22Rv1 (cell line): ENCODE measurements around the gene AFF1.
"Not testable (repeated sequence)": the region's sequence is repeated elsewhere in the genome, so short reads cannot be mapped to it uniquely, and the experiment has no call there.

Source experiments
- H3K27ac ChIP-seq: fragments of 450-650 bp; 2 replicates; pipeline ENCODE4 v1.5.1; 2017
- ZFX ChIP-seq: fragments of 450-650 bp; IDR thresholded peaks from 2 replicates; pipeline ENCODE4 v1.6.1; 2017; ENCODE audit warnings: antibody characterized with exemption, borderline replicate concordance
- TF ChIP-seq, protein P1 (sequence below): fragments of 450-650 bp; IDR thresholded peaks from 2 replicates; pipeline ENCODE4 v1.5.1; 2017; ENCODE audit warnings: mild to moderate bottlenecking

Gene AFF1

DNA sequence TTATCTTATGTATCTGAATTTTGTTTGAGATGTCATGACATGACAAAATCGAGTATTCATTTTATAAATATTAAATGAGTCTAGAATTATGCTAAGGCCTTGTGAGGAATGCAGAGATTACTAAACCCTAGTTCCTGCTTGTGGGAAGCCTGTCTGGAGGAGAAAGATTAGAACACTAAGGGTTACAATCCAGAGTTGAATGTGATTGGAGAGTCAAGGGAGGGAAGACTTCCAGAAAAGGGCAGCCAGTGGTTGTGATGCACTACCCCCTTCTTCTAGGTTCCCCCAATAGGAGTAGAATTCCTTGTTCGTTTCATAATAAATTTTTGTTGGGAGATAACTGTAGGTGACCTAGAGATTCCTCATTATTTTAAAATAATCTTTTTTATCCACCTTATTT lies 141.1 kb downstream of the AFF1 start:
- TF ChIP-seq, protein P1, sequence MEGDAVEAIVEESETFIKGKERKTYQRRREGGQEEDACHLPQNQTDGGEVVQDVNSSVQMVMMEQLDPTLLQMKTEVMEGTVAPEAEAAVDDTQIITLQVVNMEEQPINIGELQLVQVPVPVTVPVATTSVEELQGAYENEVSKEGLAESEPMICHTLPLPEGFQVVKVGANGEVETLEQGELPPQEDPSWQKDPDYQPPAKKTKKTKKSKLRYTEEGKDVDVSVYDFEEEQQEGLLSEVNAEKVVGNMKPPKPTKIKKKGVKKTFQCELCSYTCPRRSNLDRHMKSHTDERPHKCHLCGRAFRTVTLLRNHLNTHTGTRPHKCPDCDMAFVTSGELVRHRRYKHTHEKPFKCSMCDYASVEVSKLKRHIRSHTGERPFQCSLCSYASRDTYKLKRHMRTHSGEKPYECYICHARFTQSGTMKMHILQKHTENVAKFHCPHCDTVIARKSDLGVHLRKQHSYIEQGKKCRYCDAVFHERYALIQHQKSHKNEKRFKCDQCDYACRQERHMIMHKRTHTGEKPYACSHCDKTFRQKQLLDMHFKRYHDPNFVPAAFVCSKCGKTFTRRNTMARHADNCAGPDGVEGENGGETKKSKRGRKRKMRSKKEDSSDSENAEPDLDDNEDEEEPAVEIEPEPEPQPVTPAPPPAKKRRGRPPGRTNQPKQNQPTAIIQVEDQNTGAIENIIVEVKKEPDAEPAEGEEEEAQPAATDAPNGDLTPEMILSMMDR: no peak
- TF ChIP-seq ZFX: no peak
- H3K27ac ChIP-seq: no peak overlapping the region

DNA sequence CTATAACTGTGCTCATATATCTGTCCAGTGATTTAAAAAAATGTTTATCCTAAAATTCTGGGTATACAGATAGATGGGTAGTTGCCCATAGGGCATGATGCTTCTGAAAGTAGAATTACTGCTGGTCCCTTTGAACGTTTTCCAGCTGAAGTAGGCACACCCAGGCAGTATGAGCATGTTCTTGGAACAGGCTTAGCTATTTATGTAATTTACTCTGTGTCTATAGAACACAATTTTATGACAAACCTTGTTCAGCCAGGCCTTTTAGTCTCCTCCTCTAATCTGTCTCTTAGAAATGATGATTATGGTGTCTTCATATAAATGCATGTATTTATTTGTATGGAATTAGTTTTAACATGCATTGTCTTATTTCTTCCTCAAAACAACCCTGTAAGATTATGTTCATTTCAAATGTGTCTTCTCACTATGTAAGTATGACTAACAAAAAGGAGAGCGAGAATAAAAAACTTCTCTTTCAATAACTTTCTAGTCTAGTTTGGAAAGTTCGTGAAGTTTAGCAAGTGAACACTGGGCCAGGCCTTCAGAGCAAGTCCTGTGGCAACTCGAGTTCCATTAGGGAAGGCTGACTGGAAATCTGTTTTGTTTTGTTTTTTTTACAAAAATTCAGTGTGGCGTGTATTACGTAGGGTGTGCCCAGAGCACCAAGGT lies 142.0 kb downstream of the AFF1 start:
- H3K27ac ChIP-seq: no peak overlapping the region
- TF ChIP-seq, protein P1: no peak
- no peak for TF ChIP-seq ZFX

DNA sequence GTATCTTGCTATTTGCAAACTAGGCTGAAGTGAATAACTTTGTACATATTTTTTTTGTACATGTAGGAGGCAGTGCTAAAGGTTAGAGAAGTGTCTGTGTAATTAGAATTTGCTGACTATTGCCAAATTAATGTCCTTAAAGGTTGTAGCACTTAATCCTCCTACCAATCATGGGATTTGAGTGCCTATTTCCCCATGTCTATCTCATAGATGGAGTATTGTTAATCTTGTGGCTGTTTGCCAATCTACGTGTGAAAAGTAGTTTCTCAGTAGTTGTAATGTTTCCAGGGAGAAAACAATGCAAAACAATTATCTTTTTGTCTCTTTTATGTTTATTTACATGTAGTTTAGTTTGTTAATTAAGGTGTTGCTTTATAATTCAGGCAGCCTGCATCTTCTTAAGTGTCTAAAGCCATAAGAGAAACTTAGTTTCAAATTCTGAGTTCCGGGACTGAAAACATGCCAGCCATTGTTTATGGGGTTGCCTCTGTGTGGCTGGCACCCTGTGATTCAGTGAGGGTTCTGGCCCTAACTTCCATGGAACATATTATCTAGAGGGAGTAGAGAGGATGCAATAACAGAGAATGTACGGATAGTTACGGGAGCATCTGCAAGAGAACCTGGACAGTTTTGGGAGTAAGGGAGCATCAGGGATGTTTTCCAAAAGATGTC lies 143.2 kb downstream of the AFF1 start:
- no peak overlapping the region for H3K27ac ChIP-seq
- no peak for TF ChIP-seq ZFX
- TF ChIP-seq, protein P1: no peak

DNA sequence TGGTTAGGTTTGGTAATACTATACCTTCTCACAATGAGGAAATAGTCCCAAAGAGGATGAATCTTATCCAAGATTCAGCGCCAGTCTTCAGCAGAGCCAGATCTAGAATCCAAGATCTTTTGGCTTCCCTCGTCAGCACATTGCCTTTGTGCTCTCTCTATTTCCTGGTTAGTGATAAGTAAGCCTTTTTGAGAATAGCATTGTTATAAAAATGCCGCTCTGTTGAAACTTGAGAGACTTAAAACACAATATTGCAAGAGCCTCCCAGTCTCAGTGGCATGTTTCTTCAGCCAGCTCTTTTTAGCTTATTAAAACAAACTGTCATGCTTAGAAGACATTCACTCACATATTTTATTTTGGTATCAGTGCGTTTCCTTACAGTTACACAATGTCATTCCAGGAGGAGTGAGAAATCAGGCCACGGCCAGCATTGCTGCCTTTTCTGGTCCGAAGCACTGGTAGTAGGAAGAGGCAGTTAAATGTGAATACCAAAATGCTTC lies 144.2 kb downstream of the AFF1 start:
- H3K27ac ChIP-seq: no peak overlapping the region
- TF ChIP-seq ZFX: no peak
- TF ChIP-seq, protein P1: no peak

DNA sequence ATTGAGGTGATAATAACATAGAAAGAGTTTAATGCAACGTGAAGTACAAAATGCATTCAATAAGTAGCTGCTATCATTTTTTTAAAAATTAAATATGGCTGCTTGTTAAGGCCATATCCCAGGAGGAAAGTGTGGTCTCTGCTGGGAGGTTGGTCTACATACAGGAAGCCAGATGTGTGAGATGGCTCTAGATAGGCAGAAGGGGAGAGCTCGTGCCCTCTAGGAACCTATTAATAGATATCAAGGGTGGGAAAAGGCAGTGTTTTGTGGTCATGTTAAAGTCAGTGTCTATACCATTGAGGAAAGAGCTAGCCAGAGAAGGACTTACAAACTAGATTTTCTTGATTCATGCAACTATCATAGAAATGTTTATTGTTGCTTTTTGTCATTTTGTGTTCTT lies 145.2 kb downstream of the AFF1 start:
- no peak overlapping the region for H3K27ac ChIP-seq

DNA sequence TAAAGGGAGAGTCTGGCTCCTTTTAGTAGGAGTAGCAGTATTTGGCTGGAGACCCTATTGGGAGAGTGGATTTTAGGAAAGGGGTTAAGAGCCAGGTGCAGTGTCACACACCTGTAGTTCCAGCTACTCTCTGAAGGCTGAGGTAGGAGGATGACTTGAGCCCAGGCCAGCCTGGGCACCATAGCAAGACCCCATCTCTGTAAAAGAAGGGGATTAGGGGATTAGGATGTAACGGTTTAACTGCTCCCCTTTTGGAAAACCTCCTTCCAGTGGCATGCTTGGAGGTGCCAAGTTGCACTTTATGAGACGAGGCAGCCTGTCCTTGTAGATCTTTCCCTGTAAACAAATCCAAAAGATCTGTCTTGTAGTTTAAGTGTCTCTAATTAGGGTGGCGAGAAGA lies 145.7 kb downstream of the AFF1 start:
- TF ChIP-seq, protein P1: no peak
- no peak for TF ChIP-seq ZFX

More for the DNA sequence above, 145.2 kb downstream of the AFF1 start:
- no peak for TF ChIP-seq ZFX
- TF ChIP-seq, protein P1: no peak

DNA sequence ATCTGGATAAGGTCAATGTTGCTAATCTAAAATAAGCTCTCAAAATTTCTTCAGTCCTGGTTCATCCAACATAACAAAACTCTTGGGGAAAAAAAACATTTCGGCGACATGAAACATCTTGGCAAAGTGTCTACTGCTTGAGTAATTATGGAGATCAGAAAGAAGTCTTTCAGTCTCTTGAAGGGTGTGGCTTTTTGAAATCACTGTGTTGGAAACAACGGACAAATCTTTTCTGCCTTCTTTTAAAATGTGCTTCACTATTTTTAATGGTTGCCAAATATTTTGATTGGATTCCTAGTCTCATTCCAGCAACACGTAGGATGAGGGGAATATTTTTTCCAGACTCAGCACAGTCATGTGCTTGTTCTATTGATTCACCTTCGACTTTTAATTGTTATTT lies 147.0 kb downstream of the AFF1 start:
- no peak for TF ChIP-seq ZFX
- TF ChIP-seq, protein P1: no peak
- no peak overlapping the region for H3K27ac ChIP-seq

More for the DNA sequence above, 145.7 kb downstream of the AFF1 start:
- H3K27ac ChIP-seq: no peak overlapping the region

DNA sequence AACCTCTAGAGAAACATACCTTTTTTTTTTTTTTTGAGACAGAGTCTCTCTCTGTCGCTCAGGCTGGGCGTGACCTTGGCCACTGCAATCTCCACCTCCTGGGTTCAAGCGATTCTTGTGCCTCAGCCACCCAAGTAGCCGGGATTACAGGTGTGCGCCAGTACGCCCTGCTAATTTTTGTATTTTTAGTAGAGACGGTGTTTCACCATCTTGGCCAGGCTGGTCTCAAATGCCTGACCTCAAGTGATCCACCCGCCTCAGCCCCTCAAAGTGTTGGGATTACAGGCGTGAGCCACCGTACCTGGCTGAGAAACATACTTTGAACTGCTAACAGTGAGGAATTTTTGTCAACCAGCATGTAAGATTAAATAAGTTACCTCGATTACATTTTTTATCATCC lies 150.9 kb downstream of the AFF1 start:
- not testable (repeated sequence) for H3K27ac ChIP-seq
